GM12891 (cell line): ENCODE measurements around the gene GOLGA8T. TPM values are rescaled to one million over a fixed set of nuclear protein-coding genes. Genes with fewer than 3 reads are reported as not detected.
"Not testable (repeated sequence)": the region's sequence is repeated elsewhere in the genome, so short reads cannot be mapped to it uniquely, and the experiment has no call there.

Experiments
- DNase-seq: peaks from one replicate; pipeline ENCODE4 v3.0.0; 2011; ENCODE audit warnings: low spot score; ENCODE audit not compliant: insufficient read length
- FAIRE-seq: peaks from 2 replicates; lab custom pipeline; 2011; peaks lifted over from hg19 to GRCh38; lab: Jason Lieb, UNC
- polyA plus RNA-seq: library from polyadenylated mRNA; unstranded; fragments of >200 nt; gene quantifications from one replicate; pipeline ENCODE4 v1.2.1, GENCODE V29; 2012; ENCODE audit warnings: low read depth, missing spikeins, inconsistent platforms; ENCODE audit not compliant: missing spikeins

GOLGA8T gene
- polyA plus RNA-seq: not detected

- not testable (repeated sequence) for FAIRE-seq, DNase-seq
Measured at GRCh38 chr15:30134751-30135150, at the start of gene GOLGA8T. Gene GOLGA8T, plus strand, starts transcription at chr15:30135051. Its CDS starts 98 bp downstream, at chr15:30135149.

GRCh38 chr15:30097827-30098226 is 37.0 kb upstream of the GOLGA8T start:
- not testable (repeated sequence) for DNase-seq, FAIRE-seq

- not testable (repeated sequence) for FAIRE-seq, DNase-seq
Measured at GRCh38 chr15:30102890-30103289, 32.0 kb upstream of the GOLGA8T start.

GRCh38 chr15:30103941-30104507 is 30.8 kb upstream of the GOLGA8T start:
- DNase-seq, FAIRE-seq: not testable (repeated sequence)

- DNase-seq, FAIRE-seq: not testable (repeated sequence)
Measured at GRCh38 chr15:30110591-30110990, 24.3 kb upstream of the GOLGA8T start.

- not testable (repeated sequence) for DNase-seq, FAIRE-seq
Measured at GRCh38 chr15:30130066-30130465, 4.8 kb upstream of the GOLGA8T start.

- FAIRE-seq, DNase-seq: not testable (repeated sequence)
Measured at GRCh38 chr15:30143246-30143645, 8.4 kb downstream of the GOLGA8T start.

- not testable (repeated sequence) for FAIRE-seq, DNase-seq
Measured at GRCh38 chr15:30149891-30150290, 15.0 kb downstream of the GOLGA8T start.

GRCh38 chr15:30162479-30163357 is 27.9 kb downstream of the GOLGA8T start:
- DNase-seq, FAIRE-seq: not testable (repeated sequence)

- DNase-seq, FAIRE-seq: not testable (repeated sequence)
Measured at GRCh38 chr15:30163759-30164158, 28.9 kb downstream of the GOLGA8T start.

- FAIRE-seq, DNase-seq: not testable (repeated sequence)
Measured at GRCh38 chr15:30164257-30164656, 29.4 kb downstream of the GOLGA8T start.

GRCh38 chr15:30167403-30167802 is 32.6 kb downstream of the GOLGA8T start:
- FAIRE-seq: not testable (repeated sequence)

GRCh38 chr15:30167886-30168285 is 33.0 kb downstream of the GOLGA8T start:
- not testable (repeated sequence) for DNase-seq, FAIRE-seq

More at GRCh38 chr15:30167403-30167802, 32.6 kb downstream of the GOLGA8T start:
- DNase-seq: not testable (repeated sequence)

- not testable (repeated sequence) for FAIRE-seq, DNase-seq
Measured at GRCh38 chr15:30171452-30171851, 36.6 kb downstream of the GOLGA8T start.

GRCh38 chr15:30173041-30173608 is 38.3 kb downstream of the GOLGA8T start:
- not testable (repeated sequence) for DNase-seq
- FAIRE-seq: peak; percentile 99

GRCh38 chr15:30175291-30175690 is 40.4 kb downstream of the GOLGA8T start:
- FAIRE-seq, DNase-seq: not testable (repeated sequence)

GRCh38 chr15:30176613-30177012 is 41.8 kb downstream of the GOLGA8T start:
- DNase-seq: not testable (repeated sequence)
- FAIRE-seq: peak; percentile 45

GRCh38 chr15:30179814-30180213 is 45.0 kb downstream of the GOLGA8T start:
- not testable (repeated sequence) for FAIRE-seq, DNase-seq

GRCh38 chr15:30185495-30185894 is 50.6 kb downstream of the GOLGA8T start:
- not testable (repeated sequence) for DNase-seq, FAIRE-seq

GRCh38 chr15:30187429-30187828 is 52.6 kb downstream of the GOLGA8T start:
- not testable (repeated sequence) for FAIRE-seq, DNase-seq
